H9 (cell line): ENCODE measurements around the gene PHF21B. TPM values are rescaled to one million over a fixed set of nuclear protein-coding genes. Genes with fewer than 3 reads are reported as not detected.

ENCODE experiments used
- DNase-seq: peaks from one replicate; pipeline ENCODE4 v3.0.0-alpha.2; 2017
- H2AFZ ChIP-seq: one replicate; pipeline ENCODE4 v1.6.1; 2013; ENCODE audit warnings: mild to moderate bottlenecking, low read length, control low read depth, moderate library complexity
- H2AK5ac ChIP-seq: 2 replicates; pipeline ENCODE4 v1.6.1; 2013; ENCODE audit warnings: low read length, control low read depth, mixed read lengths; ENCODE audit not compliant: insufficient read length
- H2BK120ac ChIP-seq: one replicate; pipeline ENCODE4 v1.6.1; 2013; ENCODE audit warnings: low read depth, mild to moderate bottlenecking, low read length, control low read depth, inconsistent platforms; ENCODE audit not compliant: poor library complexity, severe bottlenecking
- H2BK12ac ChIP-seq: 2 replicates; pipeline ENCODE4 v1.6.1; 2013; ENCODE audit warnings: low read length, control low read depth, mixed read lengths, low read depth; ENCODE audit not compliant: insufficient read length
- H2BK15ac ChIP-seq: 2 replicates; pipeline ENCODE4 v1.6.1; 2013; ENCODE audit warnings: low read depth, low read length, control low read depth
- H2BK20ac ChIP-seq: one replicate; pipeline ENCODE4 v1.6.1; 2013; ENCODE audit warnings: low read depth, mild to moderate bottlenecking, low read length, control low read depth, inconsistent platforms; ENCODE audit not compliant: poor library complexity, severe bottlenecking
- H2BK5ac ChIP-seq: 2 replicates; pipeline ENCODE4 v1.6.1; 2013; ENCODE audit warnings: low read length, control low read depth, mixed read lengths; ENCODE audit not compliant: insufficient read length
- H3K14ac ChIP-seq: 2 replicates; pipeline ENCODE4 v1.6.1; 2013; ENCODE audit warnings: low read length, control low read depth; ENCODE audit not compliant: insufficient read depth
- H3K18ac ChIP-seq: 2 replicates; pipeline ENCODE4 v1.6.1; 2013; ENCODE audit warnings: low read depth, mild to moderate bottlenecking, mixed read lengths, low read length, control low read depth; ENCODE audit not compliant: insufficient read length
- H3K23ac ChIP-seq: 2 replicates; pipeline ENCODE4 v1.6.1; 2013; ENCODE audit warnings: low read length, control low read depth, mixed read lengths, low read depth; ENCODE audit not compliant: insufficient read length
- H3K23me2 ChIP-seq: 2 replicates; pipeline ENCODE4 v1.6.1; 2013; ENCODE audit warnings: low read depth, mild to moderate bottlenecking, mixed read lengths, low read length, control low read depth; ENCODE audit not compliant: insufficient read length, poor library complexity, severe bottlenecking
- H3K27ac ChIP-seq: 2 replicates; pipeline ENCODE4 v1.5.1; 2013; ENCODE audit warnings: low read length, control low read depth, mixed read lengths, low read depth; ENCODE audit not compliant: insufficient read length
- H3K27me3 ChIP-seq: 2 replicates; pipeline ENCODE4 v1.6.1; 2013; ENCODE audit warnings: low read length, control low read depth, inconsistent platforms; ENCODE audit not compliant: insufficient read depth
- H3K4ac ChIP-seq: 2 replicates; pipeline ENCODE4 v1.6.1; 2013; ENCODE audit warnings: low read depth, mild to moderate bottlenecking, control low read depth, inconsistent platforms, low read length, moderate library complexity
- H3K4me1 ChIP-seq: 2 replicates; pipeline ENCODE4 v1.6.1; 2013; ENCODE audit warnings: low read length, control low read depth, inconsistent platforms; ENCODE audit not compliant: insufficient read depth
- H3K4me2 ChIP-seq: 2 replicates; pipeline ENCODE4 v1.6.1; 2013; ENCODE audit warnings: low read length, control low read depth, mixed read lengths; ENCODE audit not compliant: insufficient read length, insufficient read depth
- H3K56ac ChIP-seq: 2 replicates; pipeline ENCODE4 v1.6.1; 2013; ENCODE audit warnings: low read depth, mild to moderate bottlenecking, mixed read lengths, low read length, control low read depth; ENCODE audit not compliant: insufficient read length
- H3K79me1 ChIP-seq: 2 replicates; pipeline ENCODE4 v1.6.1; 2013; ENCODE audit warnings: low read depth, mild to moderate bottlenecking, moderate library complexity, low read length, control low read depth, inconsistent platforms; ENCODE audit not compliant: insufficient read depth, poor library complexity, severe bottlenecking
- H3K79me2 ChIP-seq: 2 replicates; pipeline ENCODE4 v1.6.1; 2013; ENCODE audit warnings: low read length, control low read depth, inconsistent platforms; ENCODE audit not compliant: insufficient read depth
- H3K9ac ChIP-seq: 2 replicates; pipeline ENCODE4 v1.6.1; 2013; ENCODE audit warnings: low read length, control low read depth, mixed read lengths; ENCODE audit not compliant: insufficient read length; ENCODE audit errors: extremely low read depth
- H3K9me3 ChIP-seq: one replicate; pipeline ENCODE4 v1.6.1; 2013; ENCODE audit warnings: low read depth, low read length, inconsistent platforms; ENCODE audit not compliant: control insufficient read depth
- H3T11ph ChIP-seq: one replicate; pipeline ENCODE4 v1.6.1; 2013; ENCODE audit warnings: mild to moderate bottlenecking, low read length, control low read depth, inconsistent platforms
- H4K20me1 ChIP-seq: one replicate; pipeline ENCODE4 v1.6.1; 2013; ENCODE audit not compliant: control insufficient read depth, insufficient read length, insufficient read depth
- H4K5ac ChIP-seq: 2 replicates; pipeline ENCODE4 v1.6.1; 2013; ENCODE audit warnings: low read depth, mild to moderate bottlenecking, mixed read lengths, low read length, control low read depth; ENCODE audit not compliant: insufficient read length
- H4K8ac ChIP-seq: replicated peaks from 2 replicates; pipeline ENCODE4 v1.6.1; 2013; ENCODE audit warnings: low read length, control low read depth, mixed read lengths, low read depth; ENCODE audit not compliant: insufficient read length
- H4K91ac ChIP-seq: 2 replicates; pipeline ENCODE4 v1.6.1; 2013; ENCODE audit warnings: low read depth, mild to moderate bottlenecking, moderate library complexity, mixed read lengths, low read length, control low read depth; ENCODE audit not compliant: insufficient read length
- H3K27ac Mint-ChIP-seq, 3 experiments: 2 replicates in 2 of 3; 3 replicates in 1 of 3; pipeline ENCODE4 v1.8.0; 2020 to 2021; ENCODE audit warnings: mixed read lengths in 3 of 3, mild to moderate bottlenecking in 1 of 3, moderate library complexity in 1 of 3
- H3K27me3 Mint-ChIP-seq: 2 replicates; pipeline ENCODE4 v1.8.0; 2021; ENCODE audit warnings: low read depth, mild to moderate bottlenecking, moderate library complexity, mixed read lengths
- H3K36me3 Mint-ChIP-seq, 3 experiments: 2 replicates in 2 of 3; 3 replicates in 1 of 3; pipeline ENCODE4 v1.8.0; 2020 to 2021; ENCODE audit warnings: low read depth in 3 of 3, mixed read lengths in 3 of 3; ENCODE audit not compliant: insufficient read depth in 1 of 3
- H3K4me1 Mint-ChIP-seq, 2 experiments: 2 replicates each; pipeline ENCODE4 v1.8.0; 2020; ENCODE audit warnings: mixed read lengths in 2 of 2
- H3K4me3 Mint-ChIP-seq, 2 experiments: 2 replicates in 1 of 2; 3 replicates in 1 of 2; pipeline ENCODE4 v1.8.0; 2020 to 2021; ENCODE audit warnings: mild to moderate bottlenecking in 2 of 2, mixed read lengths in 2 of 2, moderate library complexity in 1 of 2
- H3K9me3 Mint-ChIP-seq, 2 experiments: 2 replicates in 1 of 2; 3 replicates in 1 of 2; pipeline ENCODE4 v1.8.0; 2020; ENCODE audit warnings: mild to moderate bottlenecking in 2 of 2, mixed read lengths in 2 of 2, moderate library complexity in 1 of 2
- WGBS: extraction: QIAGEN DNeasy Blood & Tissue Kit; methylation state at CpG from one replicate; pipeline ENCODE4 v1.1.7; 2013; ENCODE audit warnings: missing lambda C conversion rate, low lambda C conversion rate, mixed read lengths; ENCODE audit not compliant: insufficient read length; ENCODE audit errors: extremely low coverage; 5-methylcytosine and 5-hydroxymethylcytosine counted together
- total RNA-seq: library from RNA; stranded (reverse); gene quantifications from 2 replicates; pipeline ENCODE4 v1.2.1, GENCODE V29; 2021
- TF ChIP-seq, protein P1 (sequence below): fragments of 200-600 bp; sonication (generic); conservative IDR thresholded peaks from 3 replicates; pipeline ENCODE4 v1.8.0; 2021; ENCODE audit warnings: antibody characterized with exemption, mild to moderate bottlenecking

PHF21B gene
- total RNA-seq, 1 experiment from 2014 or later, result 60.3 TPM

DNA sequence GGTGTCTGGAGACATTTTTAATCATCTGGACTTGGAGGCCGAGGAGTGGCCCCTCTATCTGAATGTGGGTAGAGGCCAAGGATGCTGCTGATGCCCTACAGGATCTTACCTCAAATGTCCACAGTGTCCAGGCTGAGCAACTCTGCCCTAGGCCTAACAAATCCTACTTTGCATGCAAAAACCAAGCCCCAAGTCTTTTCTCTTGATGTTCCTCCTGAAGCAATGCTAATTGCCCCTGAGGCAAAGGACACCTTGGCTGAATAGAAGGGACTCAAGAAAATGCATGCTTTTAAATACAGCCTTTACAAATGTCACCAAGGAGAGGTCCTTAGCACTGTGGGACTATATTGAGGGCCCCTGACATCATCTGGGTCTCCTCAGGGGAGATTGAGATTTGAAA, 43.8 kb upstream of the PHF21B start:
- Histone ChIP-seq H2BK12ac (no peak overlapping the region), H2BK20ac (no peak overlapping the region), H4K20me1 (no peaks in the 10 kb centered on the region), H3K18ac (no peak overlapping the region), H4K8ac (no peak overlapping the region), H3K23me2 (no peaks in the 10 kb centered on the region), H3K27me3 (no peaks in the 10 kb centered on the region; the same call in 1 of the 2 replicates), H3K79me1 (no peaks in the 10 kb centered on the region), H4K5ac (no peak overlapping the region), H3K9me3 (no peaks in the 10 kb centered on the region), H2AFZ (no peak overlapping the region), H3K23ac (no peak overlapping the region), H3K79me2 (no peaks in the 10 kb centered on the region), H2BK15ac (no peak overlapping the region), H3K56ac (no peak overlapping the region), H2BK5ac (no peak overlapping the region), H3K14ac (no peak overlapping the region), H3K4me2 (no peak overlapping the region), H3K9ac (no peak overlapping the region), H3T11ph (no peak overlapping the region), H2BK120ac (no peak overlapping the region), H3K27ac (no peak overlapping the region), H3K4me1 (peaks cover 8% of the 10 kb centered on the region; the same call in 1 of the 2 replicates), H2AK5ac (no peak overlapping the region), H4K91ac (no peak overlapping the region), H3K4ac (no peak overlapping the region)
- H3K4me3 Mint-ChIP-seq, result peak overlapping the region; percentile 2 to 35; a peak in 3 of 5 replicates
- peaks cover 0 to 3% of the 10 kb centered on the region in 2 experiments; a peak in 2 of 5 replicates for H3K9me3 Mint-ChIP-seq
- TF ChIP-seq, protein P1, sequence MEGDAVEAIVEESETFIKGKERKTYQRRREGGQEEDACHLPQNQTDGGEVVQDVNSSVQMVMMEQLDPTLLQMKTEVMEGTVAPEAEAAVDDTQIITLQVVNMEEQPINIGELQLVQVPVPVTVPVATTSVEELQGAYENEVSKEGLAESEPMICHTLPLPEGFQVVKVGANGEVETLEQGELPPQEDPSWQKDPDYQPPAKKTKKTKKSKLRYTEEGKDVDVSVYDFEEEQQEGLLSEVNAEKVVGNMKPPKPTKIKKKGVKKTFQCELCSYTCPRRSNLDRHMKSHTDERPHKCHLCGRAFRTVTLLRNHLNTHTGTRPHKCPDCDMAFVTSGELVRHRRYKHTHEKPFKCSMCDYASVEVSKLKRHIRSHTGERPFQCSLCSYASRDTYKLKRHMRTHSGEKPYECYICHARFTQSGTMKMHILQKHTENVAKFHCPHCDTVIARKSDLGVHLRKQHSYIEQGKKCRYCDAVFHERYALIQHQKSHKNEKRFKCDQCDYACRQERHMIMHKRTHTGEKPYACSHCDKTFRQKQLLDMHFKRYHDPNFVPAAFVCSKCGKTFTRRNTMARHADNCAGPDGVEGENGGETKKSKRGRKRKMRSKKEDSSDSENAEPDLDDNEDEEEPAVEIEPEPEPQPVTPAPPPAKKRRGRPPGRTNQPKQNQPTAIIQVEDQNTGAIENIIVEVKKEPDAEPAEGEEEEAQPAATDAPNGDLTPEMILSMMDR, result no peak
- H3K4me1 Mint-ChIP-seq, result peaks cover 65 to 67% of the 10 kb centered on the region in 2 experiments
- no peaks in the 10 kb centered on the region; a peak in 2 of 7 replicates for H3K36me3 Mint-ChIP-seq
- peaks cover 52% of the 10 kb centered on the region for H3K27me3 Mint-ChIP-seq
- no CpG with 5 or more reads among the region's 1 CpG for WGBS
- H3K27ac Mint-ChIP-seq, result peak overlapping the region; percentile 30 to 94 (median 92); a peak in 5 of 7 replicates
- DNase-seq, result no peak
